Measurements from ENCODE around the gene ORMDL2.

GRCh38 chr12:55814257-55814656 lies 3.6 kb upstream of the ORMDL2 start:
- no peak for TF ChIP-seq CTCF (IDR thresholded peaks at IDR 0.05)
- no peak for TF ChIP-seq POLR2A (IDR thresholded peaks at IDR 0.05)

All from gastroesophageal sphincter (tissue), 3 donors.